ENCODE results near the gene CCDC32. TPM values are rescaled to one million over a fixed set of nuclear protein-coding genes. Genes with fewer than 3 reads are reported as not detected.

CCDC32 gene
- total RNA-seq, 1 donor from 2014 or later = 28.3 TPM

DNA sequence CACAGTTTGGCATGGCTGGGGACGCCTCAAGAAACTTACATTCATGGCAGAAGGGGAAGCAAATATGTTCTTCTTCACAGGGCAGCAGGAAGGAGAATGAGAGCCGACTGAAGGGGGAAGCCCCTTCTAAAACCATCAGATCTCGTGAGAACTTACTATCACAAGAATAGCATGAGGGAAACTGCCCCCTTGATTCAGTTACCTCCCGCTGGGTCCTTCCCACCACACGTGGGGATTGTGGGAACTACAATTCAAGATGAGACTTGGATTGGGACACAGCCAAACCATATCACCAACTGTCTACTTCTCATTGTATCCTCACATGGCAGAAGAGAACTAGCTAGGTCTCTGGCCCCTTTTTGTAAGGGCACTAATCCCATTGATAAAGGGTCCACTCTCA lies 30.5 kb downstream of the CCDC32 start:
- peaks cover 6% of the 10 kb centered on the region for H3K36me3 Mint-ChIP-seq (ENCODE audit: unreplicated experiment)
- no peak overlapping the region for H3K27ac Mint-ChIP-seq (ENCODE audit: unreplicated experiment)
- DNase-seq (ENCODE audit: extremely low spot score, unreplicated experiment) = no peak
- no peak overlapping the region for H3K4me3 Mint-ChIP-seq (ENCODE audit: unreplicated experiment)
- H3K4me1 Mint-ChIP-seq (ENCODE audit: unreplicated experiment) = peaks cover 4% of the 10 kb centered on the region
- TF ChIP-seq, protein P1, sequence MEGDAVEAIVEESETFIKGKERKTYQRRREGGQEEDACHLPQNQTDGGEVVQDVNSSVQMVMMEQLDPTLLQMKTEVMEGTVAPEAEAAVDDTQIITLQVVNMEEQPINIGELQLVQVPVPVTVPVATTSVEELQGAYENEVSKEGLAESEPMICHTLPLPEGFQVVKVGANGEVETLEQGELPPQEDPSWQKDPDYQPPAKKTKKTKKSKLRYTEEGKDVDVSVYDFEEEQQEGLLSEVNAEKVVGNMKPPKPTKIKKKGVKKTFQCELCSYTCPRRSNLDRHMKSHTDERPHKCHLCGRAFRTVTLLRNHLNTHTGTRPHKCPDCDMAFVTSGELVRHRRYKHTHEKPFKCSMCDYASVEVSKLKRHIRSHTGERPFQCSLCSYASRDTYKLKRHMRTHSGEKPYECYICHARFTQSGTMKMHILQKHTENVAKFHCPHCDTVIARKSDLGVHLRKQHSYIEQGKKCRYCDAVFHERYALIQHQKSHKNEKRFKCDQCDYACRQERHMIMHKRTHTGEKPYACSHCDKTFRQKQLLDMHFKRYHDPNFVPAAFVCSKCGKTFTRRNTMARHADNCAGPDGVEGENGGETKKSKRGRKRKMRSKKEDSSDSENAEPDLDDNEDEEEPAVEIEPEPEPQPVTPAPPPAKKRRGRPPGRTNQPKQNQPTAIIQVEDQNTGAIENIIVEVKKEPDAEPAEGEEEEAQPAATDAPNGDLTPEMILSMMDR (IDR thresholded peaks at IDR 0.05) = no peak
- H3K9me3 Mint-ChIP-seq (ENCODE audit: unreplicated experiment) = no peaks in the 10 kb centered on the region
- H3K27me3 Mint-ChIP-seq (ENCODE audit: unreplicated experiment) = no peaks in the 10 kb centered on the region

DNA sequence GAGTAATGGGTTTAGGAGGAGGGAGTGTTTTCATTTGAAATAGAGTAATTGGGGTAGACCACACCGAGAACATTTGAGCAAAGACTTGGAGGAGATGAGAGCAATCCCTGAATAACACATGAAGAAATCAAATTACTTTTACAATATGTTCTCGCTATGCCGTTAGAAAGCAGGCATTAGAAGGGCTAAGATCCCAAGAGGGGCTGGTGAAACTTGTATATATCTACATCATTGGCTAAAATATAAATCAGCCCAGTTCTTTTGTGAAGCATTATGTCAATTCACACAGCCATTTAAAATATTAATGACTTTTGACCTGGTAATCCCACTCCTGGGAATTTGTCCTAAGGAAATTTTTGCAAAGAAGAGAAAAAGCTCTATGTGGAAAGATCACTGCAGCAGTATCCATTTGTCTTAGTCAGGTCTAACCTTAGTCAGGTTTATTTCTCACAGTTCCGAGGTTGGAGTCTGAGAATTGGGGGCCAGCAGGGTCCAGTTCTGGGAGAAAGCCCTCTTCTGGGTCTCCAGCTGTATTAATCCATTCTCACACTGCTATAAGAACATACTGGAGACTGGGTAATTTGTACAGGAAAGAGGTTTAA lies 31.0 kb downstream of the CCDC32 start:
- Mint-ChIP-seq H3K27me3 (ENCODE audit: unreplicated experiment) (no peaks in the 10 kb centered on the region), H3K9me3 (ENCODE audit: unreplicated experiment) (no peaks in the 10 kb centered on the region), H3K4me3 (ENCODE audit: unreplicated experiment) (no peak overlapping the region), H3K36me3 (ENCODE audit: unreplicated experiment) (peaks cover 3% of the 10 kb centered on the region), H3K4me1 (ENCODE audit: unreplicated experiment) (peaks cover 4% of the 10 kb centered on the region), H3K27ac (ENCODE audit: unreplicated experiment) (no peak overlapping the region)
- no peak for DNase-seq (ENCODE audit: extremely low spot score, unreplicated experiment)
- TF ChIP-seq, protein P1 (IDR thresholded peaks at IDR 0.05) = no peak

DNA sequence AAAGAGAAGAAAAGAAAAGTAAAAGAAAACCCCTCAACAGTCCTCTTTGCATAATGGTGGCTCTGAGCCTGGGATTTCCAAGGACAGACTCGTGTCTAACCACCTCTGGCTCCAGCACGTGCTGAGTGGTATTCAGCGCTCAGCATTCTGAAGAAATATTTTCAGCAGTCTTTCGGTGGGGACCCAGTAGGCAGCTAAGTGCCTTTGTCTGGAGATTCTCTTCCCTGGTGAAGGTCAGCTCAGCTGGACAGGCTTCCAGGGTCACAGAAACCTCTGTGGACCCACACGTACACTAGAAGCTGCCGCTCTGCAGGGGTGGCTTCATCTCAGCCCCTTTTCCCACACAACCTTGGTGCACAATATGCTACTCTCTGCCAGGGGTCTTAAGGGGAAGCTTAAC lies 36.0 kb downstream of the CCDC32 start:
- Mint-ChIP-seq H3K36me3 (ENCODE audit: unreplicated experiment) (peaks cover 3% of the 10 kb centered on the region), H3K4me1 (ENCODE audit: unreplicated experiment) (no peaks in the 10 kb centered on the region), H3K4me3 (ENCODE audit: unreplicated experiment) (no peak overlapping the region), H3K27me3 (ENCODE audit: unreplicated experiment) (no peaks in the 10 kb centered on the region), H3K9me3 (ENCODE audit: unreplicated experiment) (no peaks in the 10 kb centered on the region), H3K27ac (ENCODE audit: unreplicated experiment) (no peak overlapping the region)
- TF ChIP-seq, protein P1 (IDR thresholded peaks at IDR 0.05) = no peak
- DNase-seq (ENCODE audit: extremely low spot score, unreplicated experiment) = no peak

DNA sequence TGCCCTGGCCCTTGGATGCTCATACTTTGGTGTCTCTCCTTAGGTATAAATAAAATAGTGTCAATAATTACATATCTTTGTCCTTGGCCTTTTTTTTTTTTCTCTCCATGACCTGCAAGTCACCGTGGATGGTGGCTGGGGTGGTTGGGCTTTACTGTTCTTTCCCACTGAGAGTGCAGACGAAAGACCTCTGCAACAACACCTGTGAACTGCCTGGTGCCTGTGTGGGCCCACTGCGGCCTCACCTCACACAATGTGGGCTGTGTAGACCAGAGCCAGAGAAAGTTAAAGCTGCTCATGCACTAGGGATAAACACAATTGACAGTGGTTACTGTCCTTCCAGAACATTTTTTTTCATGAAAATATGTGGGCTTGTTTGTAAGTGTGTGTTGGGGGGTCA lies 39.0 kb downstream of the CCDC32 start:
- H3K4me1 Mint-ChIP-seq (ENCODE audit: unreplicated experiment) = no peaks in the 10 kb centered on the region
- H3K27ac Mint-ChIP-seq (ENCODE audit: unreplicated experiment) = no peak overlapping the region

DNA sequence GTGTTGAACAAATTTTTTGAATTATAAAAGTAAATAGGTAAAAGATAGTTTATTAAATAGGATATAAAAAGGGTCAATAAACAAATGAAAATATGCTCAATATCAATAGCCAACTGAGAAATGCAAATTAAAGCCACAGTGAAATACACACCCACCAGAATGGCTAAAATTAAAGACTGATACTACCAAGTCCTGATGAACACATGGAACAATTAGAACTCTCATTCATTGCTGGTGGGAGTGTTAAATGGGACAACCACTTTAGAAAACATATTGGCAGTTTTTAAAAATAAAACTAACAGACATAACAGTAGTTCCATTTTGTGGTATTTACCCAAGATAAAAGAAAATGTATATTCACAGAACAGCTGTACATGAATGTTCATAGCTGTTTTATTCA lies 41.2 kb downstream of the CCDC32 start:
- Mint-ChIP-seq H3K27ac (ENCODE audit: unreplicated experiment) (no peak overlapping the region), H3K27me3 (ENCODE audit: unreplicated experiment) (peaks cover 4% of the 10 kb centered on the region), H3K4me1 (ENCODE audit: unreplicated experiment) (peaks cover 3% of the 10 kb centered on the region), H3K4me3 (ENCODE audit: unreplicated experiment) (no peak overlapping the region), H3K36me3 (ENCODE audit: unreplicated experiment) (peaks cover 3% of the 10 kb centered on the region), H3K9me3 (ENCODE audit: unreplicated experiment) (no peaks in the 10 kb centered on the region)
- no peak for DNase-seq (ENCODE audit: extremely low spot score, unreplicated experiment)
- TF ChIP-seq, protein P1 (IDR thresholded peaks at IDR 0.05) = no peak

More for the DNA sequence above, 39.0 kb downstream of the CCDC32 start:
- TF ChIP-seq, protein P1 (IDR thresholded peaks at IDR 0.05) = no peak
- peaks cover 3% of the 10 kb centered on the region for H3K36me3 Mint-ChIP-seq (ENCODE audit: unreplicated experiment)
- peaks cover 4% of the 10 kb centered on the region for H3K27me3 Mint-ChIP-seq (ENCODE audit: unreplicated experiment)
- DNase-seq (ENCODE audit: extremely low spot score, unreplicated experiment) = no peak
- no peaks in the 10 kb centered on the region for H3K9me3 Mint-ChIP-seq (ENCODE audit: unreplicated experiment)
- H3K4me3 Mint-ChIP-seq (ENCODE audit: unreplicated experiment) = no peak overlapping the region
